ENCODE measurements around the gene PLA2G2C. TPM values are rescaled to one million over a fixed set of nuclear protein-coding genes. Genes with fewer than 3 reads are reported as not detected.

The PLA2G2C gene
- total and polyA plus RNA-seq, 2 of the 8 experiments (the other 6 are each of a cell fraction or from before 2014, with no cell fraction given): not detected

- peaks cover 4% of the 10 kb centered on the region; the same call in 1 of the 2 replicates for H3K23me2 ChIP-seq (ENCODE audit: low read depth, low read length)
- H2BK20ac ChIP-seq (ENCODE audit: low read length): no peak overlapping the region
- H2BK12ac ChIP-seq (ENCODE audit: low read depth, low read length): no peak overlapping the region
- no peak for DNase-seq (ENCODE audit: low read depth in 1 of 2, low spot score in 2 of 2)
- H4K5ac ChIP-seq (ENCODE audit: insufficient read length, low read depth, low read length): no peak overlapping the region
- no peak overlapping the region for H3K4me3 ChIP-seq (ENCODE audit: extremely low read depth in 1 of 4, insufficient read depth in 2 of 4, low read depth in 3 of 4, low read length in 4 of 4)
- no peak for FAIRE-seq
- no peak overlapping the region for H3K14ac ChIP-seq (ENCODE audit: insufficient read length)
- H2BK15ac ChIP-seq (ENCODE audit: low read length): no peak overlapping the region
- no peak overlapping the region for H2AK5ac ChIP-seq (ENCODE audit: low read depth, low read length)
- no peak overlapping the region for H4K91ac ChIP-seq (replicated peaks; ENCODE audit: insufficient read length, low read length)
- no peak overlapping the region for H3K18ac ChIP-seq (ENCODE audit: extremely low read depth, low read length)
- no peak overlapping the region for H3K4me2 ChIP-seq (ENCODE audit: insufficient read depth in 1 of 2, low read depth in 2 of 2, low read length in 2 of 2)
- no peak overlapping the region for H2BK120ac ChIP-seq (replicated peaks; ENCODE audit: low read depth, low read length)
- ChIA-PET CTCF (ENCODE audit: partially characterized antibody) (interaction anchor here (0.7 to 9.3 kb wide), 9 partner anchors 9 to 272 kb away, joined by 3 to 90 read pairs (median 9); no protein-coding TSS in a partner anchor), POLR2A (ENCODE audit: partially characterized antibody) (interaction anchor here (1.0 kb wide), 1 partner anchor 18 kb away, joined by 3 read pairs; no protein-coding TSS in a partner anchor)
- no peaks in the 10 kb centered on the region for H3K79me2 ChIP-seq (ENCODE audit: control insufficient read depth in 1 of 2, insufficient read depth in 2 of 2, low read length in 2 of 2)
- no peak overlapping the region for H2BK5ac ChIP-seq (ENCODE audit: low read depth, low read length)
- H3K9me3 ChIP-seq (ENCODE audit: insufficient read depth in 2 of 2, low read depth in 1 of 2, low read length in 1 of 2): no peaks in the 10 kb centered on the region
- 88% methylated on average over 19 of the region's 19 CpGs; no CpG with 5 or more reads in 1 of the 2 experiments for WGBS, 2 experiments (ENCODE audit: extremely low coverage in 1 of 2, insufficient coverage in 1 of 2, insufficient read length in 1 of 2, insufficient replicate concordance in 2 of 2, low coverage in 1 of 2, low lambda C conversion rate in 2 of 2, missing lambda C conversion rate in 1 of 2)
- no peak overlapping the region for H4K8ac ChIP-seq (ENCODE audit: extremely low read depth, insufficient read depth, low read length)
- no peak overlapping the region for H3K23ac ChIP-seq (ENCODE audit: insufficient read length)
- no peaks in the 10 kb centered on the region for H3K79me1 ChIP-seq (ENCODE audit: low read depth, low read length)
- H3K27me3 ChIP-seq (replicated peaks in 1 of 4; ENCODE audit: control insufficient read depth in 3 of 4, extremely low read depth in 1 of 4, insufficient read depth in 3 of 4, low read length in 3 of 4): peaks cover 0 to 8% (median 3%) of the 10 kb centered on the region in 4 experiments; a peak in 5 of 7 replicates
- peaks cover 6 to 16% (median 9%) of the 10 kb centered on the region in 4 experiments; a peak in 6 of 7 replicates for H3K4me1 ChIP-seq (replicated peaks in 1 of 4; ENCODE audit: control insufficient read depth in 3 of 4, insufficient read depth in 4 of 4, low read length in 3 of 4)
- H3K56ac ChIP-seq (replicated peaks; ENCODE audit: insufficient read length, low read depth, low read length): no peak overlapping the region
- no peaks in the 10 kb centered on the region for H3K36me3 ChIP-seq (ENCODE audit: control insufficient read depth in 2 of 4, insufficient read depth in 4 of 4, low read length in 3 of 4)
- no peak overlapping the region for H3K27ac ChIP-seq (ENCODE audit: low read depth, low read length)
- H2AFZ ChIP-seq (ENCODE audit: low read length): no peak overlapping the region
- no peaks in the 10 kb centered on the region for H4K20me1 ChIP-seq (replicated peaks in 1 of 2; ENCODE audit: control insufficient read depth in 1 of 2, insufficient read depth in 2 of 2, low read length in 2 of 2)
- no peak overlapping the region for H3K4ac ChIP-seq (replicated peaks; ENCODE audit: insufficient read length, low read depth, low read length)
- TF ChIP-seq SIX5 (IDR thresholded peaks at IDR 0.05; ENCODE audit: low read depth, low read length): no peak
- TF ChIP-seq CEBPB (IDR thresholded peaks at IDR 0.05; ENCODE audit: low read depth, low read length): no peak
- no peak for TF ChIP-seq RXRA (IDR thresholded peaks at IDR 0.05; ENCODE audit: insufficient read depth, low read depth, low read length)
- no peak for TF ChIP-seq NRF1 (IDR thresholded peaks at IDR 0.05; ENCODE audit: low read depth, low read length)
- no peak overlapping the region for H3K9ac ChIP-seq (replicated peaks in 1 of 4; ENCODE audit: extremely low read depth in 1 of 4, low read depth in 3 of 4, low read length in 3 of 4)
These were observed 4.2 kb upstream of the PLA2G2C start for GRCh38 chr1:20190256-20191160.

All from H1 (cell line).